D721Med (cell line): ENCODE results near the gene NUMA1.

Experiments used
- DNase-seq: peaks from one replicate; pipeline ENCODE4 v3.0.0; 2011; ENCODE audit warnings: low spot score; ENCODE audit not compliant: insufficient read length
- FAIRE-seq: peaks from 2 replicates; lab custom pipeline; 2011; peaks lifted over from hg19 to GRCh38; lab: Jason Lieb, UNC
- CTCF ChIP-seq: IDR thresholded peaks from 2 replicates; pipeline ENCODE4 v1.5.1; 2012; ENCODE audit warnings: mild to moderate bottlenecking, control low read depth; ENCODE audit not compliant: insufficient read depth; ENCODE audit errors: missing control alignments

The NUMA1 gene

GRCh38 chr11:71999362-71999761 is 81.0 kb downstream of the NUMA1 start:
- FAIRE-seq (no peak), DNase-seq (no peak)
- TF ChIP-seq CTCF, result no peak

- DNase-seq, result no peak
- FAIRE-seq, result no peak
- TF ChIP-seq CTCF, result no peak
Observed at GRCh38 chr11:71998649-71999310, 81.6 kb downstream of the NUMA1 start, which contains the start of gene IL18BP. Gene IL18BP, plus strand, starts transcription at chr11:71998909. Its CDS starts 1,076 bp downstream, at chr11:71999985.

- no peak for FAIRE-seq
- DNase-seq, result no peak
- TF ChIP-seq CTCF, result no peak
Observed at GRCh38 chr11:71998061-71998460, 82.3 kb downstream of the NUMA1 start.

- DNase-seq, result no peak
- no peak for TF ChIP-seq CTCF
- FAIRE-seq, result no peak
Observed at GRCh38 chr11:71997594-71997993, 82.7 kb downstream of the NUMA1 start.

GRCh38 chr11:71996946-71997345 is 83.4 kb downstream of the NUMA1 start:
- no peak for FAIRE-seq
- DNase-seq, result no peak
- no peak for TF ChIP-seq CTCF

GRCh38 chr11:71996517-71996916 is 83.8 kb downstream of the NUMA1 start:
- no peak for TF ChIP-seq CTCF
- DNase-seq (no peak), FAIRE-seq (no peak)

- TF ChIP-seq CTCF, result no peak
- DNase-seq, result no peak
- FAIRE-seq, result no peak
Observed at GRCh38 chr11:71995726-71996291, 84.5 kb downstream of the NUMA1 start.
